T-cell (primary cell): ENCODE data around the gene ISM1. TPM values are rescaled to one million over a fixed set of nuclear protein-coding genes. Genes with fewer than 3 reads are reported as not detected.
A peak's percentile ranks its signal among the peaks of the same experiment; 100 is the strongest.

Experiments
- ATAC-seq, 4 experiments: fragments of 200-7000 bp in 3 of 4; fragments of 150-1000 bp in 1 of 4; cut with Tn5 transposase; replicated peaks in 1 of 4; 1 replicate in 3 of 4; 2 replicates in 1 of 4; pipeline ENCODE4 v1.10.0; 2021; ENCODE audit warnings: moderate library complexity in 3 of 4, mild to moderate bottlenecking in 2 of 4, moderate number of reproducible peaks in 1 of 4
- CTCF ChIA-PET, 2 donors: fragments of 300-600 bp; sonication (Branson Sonifier 250); formaldehyde crosslinking; loops; one replicate each; lab custom pipeline; 2022; ENCODE audit warnings: antibody characterized with exemption in 2 of 2; lab: Charles Lee
- POLR2A ChIA-PET, 2 donors: fragments of 300-600 bp; sonication (Branson Sonifier 250); formaldehyde crosslinking; loops; one replicate each; lab custom pipeline; 2022; ENCODE audit warnings: antibody characterized with exemption in 2 of 2; lab: Charles Lee
- DNase-seq, 35 experiments: peaks; one replicate each; pipeline versions ENCODE4 v3.0.0 to v3.0.0-alpha.2; 2013 to 2023
- H3K27ac ChIP-seq: one replicate; pipeline ENCODE4 v1.5.1; 2013; ENCODE audit warnings: low read length
- H3K27me3 ChIP-seq, 2 experiments: replicated peaks in 1 of 2; 1 replicate in 1 of 2; 2 replicates in 1 of 2; pipeline versions ENCODE4 v1.6.1 to v1.7.0; 2013; ENCODE audit warnings: low read length in 1 of 2, mixed read lengths in 1 of 2; ENCODE audit not compliant: control insufficient read depth in 2 of 2, insufficient read depth in 2 of 2; ENCODE audit errors: extremely low read depth in 1 of 2
- H3K36me3 ChIP-seq, 2 donors: 1 replicate in 1 of 2; 2 replicates in 1 of 2; pipeline versions ENCODE4 v1.6.1 to v1.7.0; 2013; ENCODE audit warnings: low read length in 1 of 2; ENCODE audit not compliant: control insufficient read depth in 2 of 2, insufficient read depth in 1 of 2; ENCODE audit errors: extremely low read depth in 1 of 2
- H3K4me1 ChIP-seq, 2 experiments: 1 replicate in 1 of 2; 2 replicates in 1 of 2; pipeline versions ENCODE4 v1.6.1 to v1.7.0; 2013; ENCODE audit warnings: low read length in 2 of 2, mixed read lengths in 1 of 2; ENCODE audit not compliant: insufficient read depth in 2 of 2, control insufficient read depth in 1 of 2; ENCODE audit errors: extremely low read depth in 1 of 2
- H3K4me3 ChIP-seq, 2 donors: 1 replicate in 1 of 2; 2 replicates in 1 of 2; pipeline versions ENCODE4 v1.5.1 to v1.7.0; 2013; ENCODE audit warnings: mild to moderate bottlenecking in 2 of 2, low read length in 1 of 2, moderate library complexity in 1 of 2; ENCODE audit not compliant: control insufficient read depth in 1 of 2; ENCODE audit errors: extremely low read depth in 1 of 2
- H3K9me3 ChIP-seq: 2 replicates; pipeline ENCODE4 v1.7.0; 2013
- H3K27ac Mint-ChIP-seq, 2 donors: one replicate each; pipeline ENCODE4 v1.8.0; 2020 to 2021; ENCODE audit warnings: mild to moderate bottlenecking in 2 of 2, mixed read lengths in 2 of 2
- H3K27me3 Mint-ChIP-seq, 2 donors: one replicate each; pipeline ENCODE4 v1.8.0; 2021 to 2022; ENCODE audit warnings: mixed read lengths in 2 of 2
- H3K36me3 Mint-ChIP-seq: one replicate; pipeline ENCODE4 v1.8.0; 2021; ENCODE audit warnings: mixed read lengths
- H3K4me1 Mint-ChIP-seq, 3 donors: one replicate each; pipeline ENCODE4 v1.8.0; 2020 to 2022; ENCODE audit warnings: mixed read lengths in 3 of 3, mild to moderate bottlenecking in 1 of 3
- H3K4me3 Mint-ChIP-seq, 3 donors: one replicate each; pipeline ENCODE4 v1.8.0; 2020 to 2022; ENCODE audit warnings: mild to moderate bottlenecking in 3 of 3, mixed read lengths in 3 of 3, moderate library complexity in 3 of 3
- H3K9me3 Mint-ChIP-seq, 3 donors: one replicate each; pipeline ENCODE4 v1.8.0; 2020 to 2022; ENCODE audit warnings: mixed read lengths in 3 of 3
- WGBS: methylation state at CpG from one replicate; pipeline ENCODE4 v1.1.5; 2013; ENCODE audit warnings: missing lambda C conversion rate; ENCODE audit not compliant: insufficient coverage; 5-methylcytosine and 5-hydroxymethylcytosine counted together
- total RNA-seq, 35 experiments: library from RNA in 6 of 35; stranded (reverse) in 6 of 35; fragments of 120-200 nt in 1 of 35; gene quantifications; one replicate each; pipeline versions ENCODE4 v1.2.1 to v1.2.4 and lab custom pipeline; 2013 to 2026

Gene ISM1
- total RNA-seq, 5 donors from 2014 or later (not counting 1 experiment from before 2014, with no cell fraction given) = 2.9 to 6.2 (median 4.5) TPM

GRCh38 chr20:13301596-13301995 lies 80.5 kb downstream of the ISM1 start:
- Mint-ChIP-seq H3K27ac (no peak overlapping the region), H3K27me3 (no peaks in the 10 kb centered on the region), H3K9me3 (no peaks in the 10 kb centered on the region), H3K4me3 (no peak overlapping the region), H3K4me1 (no peaks in the 10 kb centered on the region), H3K36me3 (peaks cover 6% of the 10 kb centered on the region)
- Histone ChIP-seq H3K36me3 (no peaks in the 10 kb centered on the region), H3K27ac (no peak overlapping the region), H3K27me3 (no peaks in the 10 kb centered on the region), H3K4me3 (no peak overlapping the region), H3K9me3 (no peaks in the 10 kb centered on the region), H3K4me1 (no peaks in the 10 kb centered on the region)
- ChIA-PET CTCF (interaction anchor here (0.5 to 3.2 kb wide), 5 partner anchors 148 to 259 kb away, joined by 3 to 48 read pairs (median 5); no protein-coding TSS in a partner anchor), POLR2A (interaction anchor here in 1 of 2 donors (0.6 kb wide), 1 partner anchor 161 kb away, joined by 3 read pairs; no protein-coding TSS in a partner anchor)
- no peak for ATAC-seq
- DNase-seq = no peak
- WGBS = 92% methylated on average over 2 of the region's 2 CpGs

GRCh38 chr20:13302647-13303450 lies 81.8 kb downstream of the ISM1 start:
- Histone ChIP-seq H3K27ac (no peak overlapping the region), H3K36me3 (no peaks in the 10 kb centered on the region), H3K4me3 (no peak overlapping the region), H3K4me1 (no peaks in the 10 kb centered on the region), H3K9me3 (no peaks in the 10 kb centered on the region), H3K27me3 (no peaks in the 10 kb centered on the region)
- H3K27me3 Mint-ChIP-seq = no peaks in the 10 kb centered on the region
- H3K36me3 Mint-ChIP-seq = peaks cover 6% of the 10 kb centered on the region
- ChIA-PET CTCF (interaction anchor here (0.6 to 3.2 kb wide), 10 partner anchors 9 to 187 kb away, joined by 3 to 48 read pairs (median 4); no protein-coding TSS in a partner anchor), POLR2A (no interaction called here)
- no peaks in the 10 kb centered on the region for H3K4me1 Mint-ChIP-seq
- peak; percentile 48 to 70 (median 66) for ATAC-seq
- peak in 27 of 35 experiments; percentile 4 to 50 (median 21) for DNase-seq
- H3K4me3 Mint-ChIP-seq = no peak overlapping the region
- 79% methylated on average over 4 of the region's 9 CpGs for WGBS
- no peak overlapping the region for H3K27ac Mint-ChIP-seq
- H3K9me3 Mint-ChIP-seq = no peaks in the 10 kb centered on the region

DNA sequence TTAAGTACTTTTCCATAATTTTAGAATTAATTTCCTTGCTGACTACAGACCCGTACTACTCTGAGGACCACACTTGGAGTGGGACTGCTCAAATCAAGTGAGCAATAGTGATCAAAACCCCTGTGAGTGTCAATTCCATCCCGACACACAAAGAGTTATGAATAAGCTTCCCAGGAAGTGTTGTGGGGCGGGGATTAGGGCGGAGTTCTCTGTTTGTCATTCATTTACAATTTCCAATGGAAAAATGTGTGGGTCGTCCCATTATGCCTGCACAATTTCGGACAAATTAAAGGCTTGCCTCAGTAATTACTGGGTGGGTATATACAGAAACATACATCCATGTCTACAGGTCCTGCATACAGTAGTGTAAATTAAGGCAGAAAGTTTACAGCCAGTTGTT lies 84.2 kb downstream of the ISM1 start:
- Histone ChIP-seq H3K36me3 (no peaks in the 10 kb centered on the region), H3K9me3 (no peaks in the 10 kb centered on the region), H3K4me3 (no peak overlapping the region), H3K27me3 (no peaks in the 10 kb centered on the region), H3K4me1 (no peaks in the 10 kb centered on the region), H3K27ac (no peak overlapping the region)
- ATAC-seq = no peak
- no peak for DNase-seq
- Mint-ChIP-seq H3K36me3 (no peaks in the 10 kb centered on the region), H3K27ac (no peak overlapping the region), H3K4me1 (no peaks in the 10 kb centered on the region), H3K9me3 (peaks cover 0 to 1% (median under 1%) of the 10 kb centered on the region in 3 donors), H3K4me3 (no peak overlapping the region), H3K27me3 (peaks cover under 1% of the 10 kb centered on the region in 2 donors)
- POLR2A ChIA-PET = no interaction called here
- CTCF ChIA-PET = interaction anchor here (0.6 to 0.8 kb wide), 3 partner anchors 9 to 240 kb away, joined by 4 to 6 read pairs (median 4); no protein-coding TSS in a partner anchor
- WGBS = 100% methylated on average over 1 of the region's 6 CpGs

DNA sequence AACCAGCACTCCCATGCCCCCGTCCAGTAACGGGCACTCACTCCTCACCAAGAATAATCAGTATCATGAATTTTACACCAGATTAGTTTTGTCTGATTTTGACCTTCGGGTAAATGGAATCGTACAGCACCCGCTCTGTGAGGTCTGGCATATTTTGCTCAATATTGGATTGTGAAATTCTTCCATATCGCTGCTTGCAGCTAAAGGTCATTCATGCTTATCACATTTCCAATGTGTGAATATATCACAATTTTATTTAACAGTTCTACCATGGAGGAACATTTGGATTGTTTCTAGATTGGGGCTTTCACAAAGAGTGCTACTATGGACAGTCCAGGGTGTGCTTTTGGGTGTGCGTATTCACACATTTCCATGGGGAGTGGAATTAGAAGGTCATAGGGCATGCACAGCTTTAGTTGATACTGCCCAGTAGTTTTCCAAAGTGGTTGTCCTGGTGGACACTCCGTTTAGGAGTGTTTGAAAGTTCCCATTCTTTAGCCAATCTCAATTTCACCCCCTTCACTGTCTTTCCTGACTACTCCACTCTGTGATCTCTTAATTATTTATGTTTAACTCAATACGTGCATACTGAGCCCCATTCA lies 86.6 kb downstream of the ISM1 start:
- Mint-ChIP-seq H3K9me3 (peaks cover 0 to 3% (median 2%) of the 10 kb centered on the region in 3 donors), H3K27me3 (peaks cover 4% of the 10 kb centered on the region in 2 donors)

GRCh38 chr20:13312300-13312699 lies 91.2 kb downstream of the ISM1 start:
- no peak overlapping the region for H3K4me3 Mint-ChIP-seq
- no peaks in the 10 kb centered on the region for H3K4me1 ChIP-seq
- ChIA-PET POLR2A (no interaction called here), CTCF (no interaction called here)
- no peak overlapping the region for H3K27ac Mint-ChIP-seq
- no peaks in the 10 kb centered on the region for H3K9me3 ChIP-seq
- no peak for ATAC-seq
- peaks cover 7 to 19% (median 14%) of the 10 kb centered on the region in 3 donors for H3K9me3 Mint-ChIP-seq
- H3K4me1 Mint-ChIP-seq = no peaks in the 10 kb centered on the region
- DNase-seq = no peak
- H3K27me3 Mint-ChIP-seq = peaks cover 6 to 7% of the 10 kb centered on the region in 2 donors
- H3K27ac ChIP-seq = no peak overlapping the region
- peaks cover 0 to 5% of the 10 kb centered on the region in 2 experiments for H3K27me3 ChIP-seq
- WGBS = 58% methylated on average over 2 of the region's 6 CpGs
- no peak overlapping the region for H3K4me3 ChIP-seq
- H3K36me3 Mint-ChIP-seq = peaks cover 4% of the 10 kb centered on the region
- no peaks in the 10 kb centered on the region for H3K36me3 ChIP-seq

More for the DNA sequence above, 86.6 kb downstream of the ISM1 start:
- 100% methylated on average over 4 of the region's 9 CpGs for WGBS
- POLR2A ChIA-PET = no interaction called here
- Histone ChIP-seq H3K4me1 (no peaks in the 10 kb centered on the region), H3K9me3 (no peaks in the 10 kb centered on the region), H3K27ac (no peak overlapping the region), H3K4me3 (no peak overlapping the region), H3K27me3 (peaks cover 0 to 5% of the 10 kb centered on the region in 2 experiments), H3K36me3 (no peaks in the 10 kb centered on the region)
- Mint-ChIP-seq H3K27ac (no peak overlapping the region), H3K36me3 (no peaks in the 10 kb centered on the region), H3K4me1 (no peaks in the 10 kb centered on the region), H3K4me3 (no peak overlapping the region)
- CTCF ChIA-PET = no interaction called here
- ATAC-seq (no peak), DNase-seq (no peak)

DNA sequence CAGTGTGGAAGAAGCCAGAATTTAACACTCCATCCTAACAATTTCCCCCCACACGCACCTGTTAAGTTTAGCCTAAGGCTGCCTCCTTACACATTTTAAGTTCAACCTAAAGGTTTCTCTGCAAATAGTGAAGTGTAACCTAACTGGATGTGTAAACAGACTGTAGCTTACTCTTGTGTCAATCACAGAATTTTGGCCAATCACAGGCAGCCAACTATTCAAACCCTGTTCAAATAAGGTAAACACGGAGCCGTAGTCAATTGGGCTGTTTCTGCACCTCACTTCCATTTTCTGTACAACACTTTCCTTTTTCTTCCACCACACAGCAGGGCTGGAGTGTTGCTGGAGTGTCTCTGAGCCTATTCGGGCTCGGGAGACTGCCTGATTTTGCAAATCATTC lies 92.1 kb downstream of the ISM1 start:
- 83% methylated on average over 2 of the region's 5 CpGs for WGBS
- H3K27ac Mint-ChIP-seq = no peak overlapping the region
- H3K27me3 Mint-ChIP-seq = peaks cover 6 to 7% of the 10 kb centered on the region in 2 donors
- no peak overlapping the region for H3K4me3 Mint-ChIP-seq
- H3K4me1 Mint-ChIP-seq = no peaks in the 10 kb centered on the region
- peaks cover 4% of the 10 kb centered on the region for H3K36me3 Mint-ChIP-seq
- Histone ChIP-seq H3K4me3 (no peak overlapping the region), H3K27ac (no peak overlapping the region), H3K36me3 (no peaks in the 10 kb centered on the region), H3K4me1 (no peaks in the 10 kb centered on the region), H3K27me3 (peaks cover 0 to 5% of the 10 kb centered on the region in 2 experiments), H3K9me3 (no peaks in the 10 kb centered on the region)
- ATAC-seq (no peak), DNase-seq (no peak)
- peaks cover 8 to 24% (median 16%) of the 10 kb centered on the region in 3 donors for H3K9me3 Mint-ChIP-seq
- ChIA-PET CTCF (no interaction called here), POLR2A (no interaction called here)
